H1 (cell line): ENCODE results near the gene SRMS.

Experiments used
- BCL11A ChIP-seq, 2 experiments: IDR thresholded peaks; one replicate each; pipeline ENCODE4 v1.6.1; 2011; ENCODE audit warnings: low read depth in 2 of 2, low read length in 2 of 2, mild to moderate bottlenecking in 2 of 2
- CTCF ChIP-seq, 3 experiments: IDR thresholded peaks; 1 replicate in 2 of 3; 2 replicates in 1 of 3; pipeline versions ENCODE4 v1.5.1 to v1.6.1; 2011; ENCODE audit warnings: low read length in 3 of 3, mild to moderate bottlenecking in 3 of 3, inconsistent platforms in 2 of 3, low read depth in 1 of 3, moderate library complexity in 1 of 3; ENCODE audit not compliant: insufficient read depth in 1 of 3; ENCODE audit errors: control extremely low read depth in 1 of 3
- EP300 ChIP-seq, 2 experiments: IDR thresholded peaks; 1 replicate in 1 of 2; 2 replicates in 1 of 2; pipeline ENCODE4 v1.6.1; 2011 to 2012; ENCODE audit warnings: low read depth in 2 of 2, low read length in 2 of 2, mild to moderate bottlenecking in 2 of 2, borderline replicate concordance in 1 of 2, inconsistent platforms in 1 of 2, moderate library complexity in 1 of 2
- EZH2 ChIP-seq: fragments of 200-600 bp; sonication (generic); IDR thresholded peaks from 2 replicates; pipeline ENCODE4 v1.7.1; 2012; ENCODE audit warnings: low read depth, mild to moderate bottlenecking, moderate library complexity, low read length, inconsistent platforms; ENCODE audit not compliant: severe bottlenecking
- HDAC6 ChIP-seq: IDR thresholded peaks from one replicate; pipeline ENCODE4 v1.7.1; 2012; ENCODE audit warnings: low read depth, mild to moderate bottlenecking, inconsistent platforms, low read length, moderate library complexity
- KDM1A ChIP-seq: fragments of 200-600, 300-600 bp; sonication (generic); IDR thresholded peaks from 2 replicates; pipeline ENCODE4 v1.7.1; 2016; ENCODE audit warnings: mild to moderate bottlenecking, low read length, borderline replicate concordance
- MAX ChIP-seq: IDR thresholded peaks from 2 replicates; pipeline ENCODE4 v1.6.1; 2012; ENCODE audit warnings: inconsistent platforms
- POLR2A ChIP-seq, 2 experiments: IDR thresholded peaks; 1 replicate in 1 of 2; 2 replicates in 1 of 2; pipeline ENCODE4 v1.6.1; 2011; ENCODE audit warnings: low read depth in 2 of 2, low read length in 2 of 2, mild to moderate bottlenecking in 2 of 2; ENCODE audit errors: control extremely low read depth in 1 of 2
- POLR2AphosphoS5 ChIP-seq: IDR thresholded peaks from 2 replicates; pipeline ENCODE4 v1.6.1; 2011; ENCODE audit warnings: low read depth, low read length
- SAP30 ChIP-seq: fragments of 300-600 bp; sonication (generic); IDR thresholded peaks from 2 replicates; pipeline ENCODE4 v1.7.1; 2012; ENCODE audit warnings: low read length, moderate library complexity, mild to moderate bottlenecking, inconsistent platforms; ENCODE audit not compliant: insufficient read depth, insufficient replicate concordance
- SP1 ChIP-seq: IDR thresholded peaks from 2 replicates; pipeline ENCODE4 v1.6.1; 2011; ENCODE audit warnings: low read depth, low read length
- SP2 ChIP-seq: IDR thresholded peaks from 2 replicates; pipeline ENCODE4 v1.6.1; 2012; ENCODE audit warnings: mild to moderate bottlenecking, low read length, inconsistent platforms
- TAF1 ChIP-seq: IDR thresholded peaks from 2 replicates; pipeline ENCODE4 v1.6.1; 2011; ENCODE audit warnings: mild to moderate bottlenecking, low read depth, low read length

- no peak for TF ChIP-seq POLR2A (IDR thresholded peaks at IDR 0.05; ENCODE audit: control extremely low read depth in 1 of 2, low read depth in 2 of 2, low read length in 2 of 2)
- no peak for TF ChIP-seq CTCF (IDR thresholded peaks at IDR 0.05; ENCODE audit: control extremely low read depth in 1 of 3, insufficient read depth in 1 of 3, low read depth in 1 of 3, low read length in 3 of 3)
- TF ChIP-seq MAX = no peak
- TF ChIP-seq HDAC6 = no peak
- TF ChIP-seq EZH2 = no peak
- no peak for TF ChIP-seq KDM1A
- TF ChIP-seq SP1 = no peak
- TF ChIP-seq BCL11A (IDR thresholded peaks at IDR 0.05; ENCODE audit: low read depth in 2 of 2, low read length in 2 of 2) = no peak
- no peak for TF ChIP-seq SAP30
- TF ChIP-seq SP2 = no peak
- TF ChIP-seq POLR2AphosphoS5 = no peak
- no peak for TF ChIP-seq TAF1
- no peak for TF ChIP-seq EP300 (IDR thresholded peaks at IDR 0.05; ENCODE audit: borderline replicate concordance in 1 of 2, low read depth in 2 of 2, low read length in 2 of 2)
Measured at GRCh38 chr20:63534427-63534830, 13.1 kb downstream of the SRMS start.
